Loucy (cell line): Measurements from ENCODE around the gene TDRD10.

Experiments used
- H2AFZ ChIP-seq: fragments of 200-600 bp; sonication (generic); 2 replicates; pipeline ENCODE4 v1.6.0; 2016; ENCODE audit warnings: antibody characterized with exemption, mild to moderate bottlenecking, low read length, moderate library complexity
- H3F3A ChIP-seq: fragments of 200-600 bp; 2 replicates; pipeline ENCODE4 v1.6.0; 2016; ENCODE audit warnings: antibody characterized with exemption, low read depth, mild to moderate bottlenecking
- H3K27me3 ChIP-seq: fragments of 200-600 bp; sonication (generic); 2 replicates; pipeline ENCODE4 v1.6.1; 2014; ENCODE audit warnings: low read length, mild to moderate bottlenecking; ENCODE audit not compliant: insufficient read depth, poor library complexity, severe bottlenecking
- H3K36me3 ChIP-seq: fragments of 200-600 bp; sonication (generic); 2 replicates; pipeline ENCODE4 v1.6.1; 2016; ENCODE audit warnings: low read length; ENCODE audit not compliant: insufficient read depth
- H3K4me1 ChIP-seq: fragments of 200-600 bp; sonication (generic); 2 replicates; pipeline ENCODE4 v1.5.1; 2014; ENCODE audit warnings: low read length, mild to moderate bottlenecking; ENCODE audit not compliant: insufficient read depth, poor library complexity, severe bottlenecking
- H3K4me2 ChIP-seq: fragments of 200-600 bp; sonication (generic); 2 replicates; pipeline ENCODE4 v1.6.0; 2014; ENCODE audit warnings: antibody characterized with exemption, low read length, low read depth, mild to moderate bottlenecking; ENCODE audit not compliant: poor library complexity, severe bottlenecking
- H3K4me3 ChIP-seq: fragments of 200-600 bp; sonication (generic); 2 replicates; pipeline ENCODE4 v1.5.1; 2014; ENCODE audit warnings: low read length, mild to moderate bottlenecking, mixed read lengths; ENCODE audit not compliant: poor library complexity, severe bottlenecking
- H3K79me2 ChIP-seq: fragments of 200-600 bp; sonication (generic); 2 replicates; pipeline ENCODE4 v1.6.1; 2014; ENCODE audit warnings: low read length; ENCODE audit not compliant: insufficient read depth
- H3K9ac ChIP-seq: fragments of 200-600 bp; sonication (generic); 2 replicates; pipeline ENCODE4 v1.6.0; 2014; ENCODE audit warnings: mild to moderate bottlenecking, low read depth, low read length, moderate library complexity; ENCODE audit not compliant: poor library complexity, severe bottlenecking
- H3K9me2 ChIP-seq: fragments of 200-600 bp; sonication (generic); replicated peaks from 2 replicates; pipeline ENCODE4 v1.6.1; 2016; ENCODE audit warnings: low read depth, low read length, mixed read lengths
- H3K9me3 ChIP-seq: fragments of 200-600 bp; sonication (generic); 2 replicates; pipeline ENCODE4 v1.6.1; 2014; ENCODE audit warnings: mild to moderate bottlenecking, antibody characterized with exemption, low read length, low read depth; ENCODE audit not compliant: insufficient read depth
- H4K20me1 ChIP-seq: fragments of 200-600 bp; sonication (generic); 2 replicates; pipeline ENCODE4 v1.6.0; 2014; ENCODE audit warnings: antibody characterized with exemption, low read length, mild to moderate bottlenecking; ENCODE audit not compliant: insufficient read depth, poor library complexity, severe bottlenecking
- EZH2phosphoT487 ChIP-seq: fragments of 200-600 bp; IDR thresholded peaks from 2 replicates; pipeline ENCODE4 v1.6.1; 2018; ENCODE audit warnings: antibody characterized with exemption, mild to moderate bottlenecking, moderate library complexity, borderline replicate concordance
- TF ChIP-seq, protein P1 (sequence below): fragments of 200-600 bp; sonication (generic); conservative IDR thresholded peaks from 2 replicates; pipeline ENCODE4 v1.5.1; 2014; ENCODE audit warnings: mild to moderate bottlenecking, antibody characterized with exemption, low read length

Gene TDRD10

DNA sequence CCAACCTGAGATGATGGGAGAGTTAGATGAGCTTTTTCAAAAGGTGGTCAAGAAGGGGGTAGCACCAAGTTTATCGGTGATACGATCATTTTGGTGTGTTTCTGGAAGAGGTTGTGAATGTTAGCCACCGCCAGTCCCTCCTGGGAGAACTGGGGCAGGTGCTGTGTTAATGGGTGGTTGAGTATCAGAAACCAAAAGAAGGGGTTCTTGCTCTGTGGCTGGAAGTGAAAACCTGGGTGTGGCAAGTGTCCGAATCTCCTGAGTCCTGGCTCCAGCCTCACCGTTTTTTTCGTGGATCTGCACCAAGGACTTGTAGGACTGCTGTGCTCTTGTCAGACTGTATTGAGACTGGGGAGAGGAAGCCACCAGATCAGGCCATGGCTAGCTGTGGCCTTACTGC lies 48.6 kb downstream of the TDRD10 start:
- Histone ChIP-seq H3K4me2 (no peak overlapping the region), H4K20me1 (peaks cover 19% of the 10 kb centered on the region), H3K9ac (no peak overlapping the region), H3K4me3 (no peak overlapping the region), H3K9me3 (no peaks in the 10 kb centered on the region), H3K79me2 (peaks cover 33% of the 10 kb centered on the region), H3K4me1 (peaks cover 19% of the 10 kb centered on the region), H2AFZ (no peak overlapping the region), H3F3A (no peaks in the 10 kb centered on the region), H3K36me3 (peaks cover 67% of the 10 kb centered on the region; the same call in 1 of the 2 replicates), H3K9me2 (no peaks in the 10 kb centered on the region), H3K27me3 (no peaks in the 10 kb centered on the region)
- TF ChIP-seq, protein P1, sequence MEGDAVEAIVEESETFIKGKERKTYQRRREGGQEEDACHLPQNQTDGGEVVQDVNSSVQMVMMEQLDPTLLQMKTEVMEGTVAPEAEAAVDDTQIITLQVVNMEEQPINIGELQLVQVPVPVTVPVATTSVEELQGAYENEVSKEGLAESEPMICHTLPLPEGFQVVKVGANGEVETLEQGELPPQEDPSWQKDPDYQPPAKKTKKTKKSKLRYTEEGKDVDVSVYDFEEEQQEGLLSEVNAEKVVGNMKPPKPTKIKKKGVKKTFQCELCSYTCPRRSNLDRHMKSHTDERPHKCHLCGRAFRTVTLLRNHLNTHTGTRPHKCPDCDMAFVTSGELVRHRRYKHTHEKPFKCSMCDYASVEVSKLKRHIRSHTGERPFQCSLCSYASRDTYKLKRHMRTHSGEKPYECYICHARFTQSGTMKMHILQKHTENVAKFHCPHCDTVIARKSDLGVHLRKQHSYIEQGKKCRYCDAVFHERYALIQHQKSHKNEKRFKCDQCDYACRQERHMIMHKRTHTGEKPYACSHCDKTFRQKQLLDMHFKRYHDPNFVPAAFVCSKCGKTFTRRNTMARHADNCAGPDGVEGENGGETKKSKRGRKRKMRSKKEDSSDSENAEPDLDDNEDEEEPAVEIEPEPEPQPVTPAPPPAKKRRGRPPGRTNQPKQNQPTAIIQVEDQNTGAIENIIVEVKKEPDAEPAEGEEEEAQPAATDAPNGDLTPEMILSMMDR, result no peak
- TF ChIP-seq EZH2phosphoT487, result no peak

DNA sequence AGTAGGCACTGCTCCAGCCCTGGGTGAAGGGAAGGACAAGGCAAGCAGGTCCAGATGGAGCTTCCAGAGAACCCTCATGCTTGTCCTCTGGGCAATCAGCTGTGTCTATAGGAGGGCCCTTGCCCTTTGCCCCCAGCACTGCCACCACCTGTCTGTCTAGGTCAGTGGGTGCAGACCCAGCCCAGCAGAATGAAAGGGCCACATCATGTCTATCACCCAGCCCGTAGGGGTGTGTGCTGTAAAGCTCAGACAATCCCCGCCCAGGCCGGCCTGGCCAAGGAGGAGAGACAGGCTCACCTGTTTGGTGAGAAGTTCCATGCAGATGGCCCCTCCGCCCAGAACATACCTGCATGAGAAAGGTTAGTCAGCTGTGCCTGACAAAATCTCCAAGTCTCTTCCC lies 49.5 kb downstream of the TDRD10 start:
- H3K9ac ChIP-seq, result no peak overlapping the region
- no peak overlapping the region for H2AFZ ChIP-seq
- H3K79me2 ChIP-seq, result peaks cover 41% of the 10 kb centered on the region
- TF ChIP-seq EZH2phosphoT487, result no peak
- TF ChIP-seq, protein P1, result no peak
- no peaks in the 10 kb centered on the region for H3K27me3 ChIP-seq
- H3K36me3 ChIP-seq, result peaks cover 67% of the 10 kb centered on the region; the same call in 1 of the 2 replicates
- peaks cover 27% of the 10 kb centered on the region for H4K20me1 ChIP-seq
- no peaks in the 10 kb centered on the region for H3K9me3 ChIP-seq
- H3K4me3 ChIP-seq, result no peak overlapping the region
- no peak overlapping the region for H3K4me2 ChIP-seq
- peaks cover 26% of the 10 kb centered on the region for H3K4me1 ChIP-seq
- H3F3A ChIP-seq, result no peaks in the 10 kb centered on the region
- H3K9me2 ChIP-seq, result no peaks in the 10 kb centered on the region

DNA sequence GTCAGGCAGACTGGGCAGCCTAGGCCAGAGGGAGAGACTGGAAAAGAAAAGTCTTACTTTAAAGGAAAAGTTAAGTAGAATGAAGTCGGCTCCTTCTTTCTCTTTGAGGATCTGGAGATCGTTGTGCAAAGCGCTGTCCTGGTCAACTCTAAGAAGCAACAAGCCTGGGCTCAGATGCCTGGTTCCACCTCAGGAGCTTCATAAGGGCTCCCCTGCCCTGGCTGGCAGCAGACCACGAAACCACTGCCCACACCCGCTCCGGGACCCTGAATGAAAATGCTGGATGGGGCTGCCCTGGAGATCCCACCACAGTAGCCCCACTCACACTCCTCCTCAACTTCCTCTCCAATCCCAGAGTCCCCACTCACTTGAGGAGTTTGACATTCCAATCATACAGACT lies 50.0 kb downstream of the TDRD10 start:
- Histone ChIP-seq H2AFZ (no peak overlapping the region), H4K20me1 (peaks cover 33% of the 10 kb centered on the region), H3K9ac (no peak overlapping the region), H3K4me2 (no peak overlapping the region), H3F3A (no peaks in the 10 kb centered on the region), H3K4me1 (peaks cover 32% of the 10 kb centered on the region), H3K27me3 (no peaks in the 10 kb centered on the region), H3K36me3 (peaks cover 67% of the 10 kb centered on the region; the same call in 1 of the 2 replicates), H3K4me3 (no peak overlapping the region), H3K9me3 (no peaks in the 10 kb centered on the region), H3K79me2 (peaks cover 47% of the 10 kb centered on the region), H3K9me2 (no peaks in the 10 kb centered on the region)
- no peak for TF ChIP-seq EZH2phosphoT487
- TF ChIP-seq, protein P1, result no peak
